ENCODE results near the gene MOXD1.

GRCh38 chr6:132423839-132424238 is 22.6 kb upstream of the MOXD1 start:
- TF ChIP-seq POLR2AphosphoS5 (IDR thresholded peaks at IDR 0.05; ENCODE audit: low read depth, low read length) (no peak), POLR2A (IDR thresholded peaks at IDR 0.05; ENCODE audit: low read depth, low read length) (no peak), TAF1 (IDR thresholded peaks at IDR 0.05; ENCODE audit: low read depth, low read length) (no peak), SPI1 (IDR thresholded peaks at IDR 0.05; ENCODE audit: low read depth, low read length) (no peak)
